ENCODE results near the gene PHC2.
"Not testable (repeated sequence)": the region's sequence is repeated elsewhere in the genome, so short reads cannot be mapped to it uniquely, and the experiment has no call there.

Gene PHC2

DNA sequence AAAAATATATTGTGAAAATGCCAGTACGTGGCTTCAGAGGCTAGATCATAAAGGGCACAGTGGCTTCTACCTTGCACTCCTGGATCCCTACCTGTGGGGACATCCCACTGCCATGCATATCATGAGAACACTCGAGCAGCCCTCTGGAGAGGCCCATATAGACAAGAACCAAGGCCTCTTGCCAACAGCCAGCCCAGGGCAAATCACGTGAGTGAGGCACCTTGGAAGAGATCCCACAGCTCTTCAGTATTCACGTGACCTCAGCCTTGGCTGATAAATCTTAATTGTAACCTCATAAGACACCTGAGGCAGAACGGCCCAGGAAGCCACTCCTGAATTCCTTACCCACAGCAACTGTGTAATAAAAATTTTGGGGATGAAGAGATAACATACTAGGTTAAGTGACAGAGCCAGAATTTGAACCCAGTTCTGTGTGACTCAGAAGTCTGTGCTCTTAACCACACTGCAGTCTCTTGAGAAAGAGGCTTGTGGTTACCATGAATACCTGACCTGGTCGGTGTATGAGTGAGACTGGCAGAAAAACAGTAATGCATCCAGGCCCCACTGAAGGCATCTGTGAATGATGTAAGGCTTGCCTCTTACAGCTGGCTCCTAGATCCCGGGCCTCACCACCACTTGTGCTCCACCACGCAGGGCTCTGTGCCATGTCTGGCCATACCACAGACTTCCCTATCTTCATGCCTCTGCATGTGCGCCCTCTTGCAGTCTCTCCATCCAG, 103.1 kb downstream of the PHC2 start:
- DNase-seq, result no peak

DNA sequence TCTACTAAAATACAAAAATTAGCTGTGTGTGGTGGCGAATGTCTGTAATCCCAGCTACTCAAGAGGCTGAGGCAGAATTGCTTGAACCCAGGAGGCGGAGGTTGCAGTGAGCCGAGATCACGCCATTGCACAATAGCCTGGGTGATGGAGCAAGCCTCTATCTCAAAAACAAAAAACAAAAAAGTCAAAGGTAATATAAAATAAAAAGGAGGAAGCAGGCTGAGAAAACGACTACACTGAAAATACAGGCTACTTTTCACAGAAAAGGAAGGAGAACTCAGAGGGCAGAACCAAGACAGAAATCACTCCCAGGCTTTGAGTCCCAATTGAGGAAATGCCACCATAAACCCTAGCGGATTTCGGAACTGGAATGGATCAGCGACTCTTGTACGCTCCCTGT, 104.1 kb downstream of the PHC2 start:
- DNase-seq, result no peak

DNA sequence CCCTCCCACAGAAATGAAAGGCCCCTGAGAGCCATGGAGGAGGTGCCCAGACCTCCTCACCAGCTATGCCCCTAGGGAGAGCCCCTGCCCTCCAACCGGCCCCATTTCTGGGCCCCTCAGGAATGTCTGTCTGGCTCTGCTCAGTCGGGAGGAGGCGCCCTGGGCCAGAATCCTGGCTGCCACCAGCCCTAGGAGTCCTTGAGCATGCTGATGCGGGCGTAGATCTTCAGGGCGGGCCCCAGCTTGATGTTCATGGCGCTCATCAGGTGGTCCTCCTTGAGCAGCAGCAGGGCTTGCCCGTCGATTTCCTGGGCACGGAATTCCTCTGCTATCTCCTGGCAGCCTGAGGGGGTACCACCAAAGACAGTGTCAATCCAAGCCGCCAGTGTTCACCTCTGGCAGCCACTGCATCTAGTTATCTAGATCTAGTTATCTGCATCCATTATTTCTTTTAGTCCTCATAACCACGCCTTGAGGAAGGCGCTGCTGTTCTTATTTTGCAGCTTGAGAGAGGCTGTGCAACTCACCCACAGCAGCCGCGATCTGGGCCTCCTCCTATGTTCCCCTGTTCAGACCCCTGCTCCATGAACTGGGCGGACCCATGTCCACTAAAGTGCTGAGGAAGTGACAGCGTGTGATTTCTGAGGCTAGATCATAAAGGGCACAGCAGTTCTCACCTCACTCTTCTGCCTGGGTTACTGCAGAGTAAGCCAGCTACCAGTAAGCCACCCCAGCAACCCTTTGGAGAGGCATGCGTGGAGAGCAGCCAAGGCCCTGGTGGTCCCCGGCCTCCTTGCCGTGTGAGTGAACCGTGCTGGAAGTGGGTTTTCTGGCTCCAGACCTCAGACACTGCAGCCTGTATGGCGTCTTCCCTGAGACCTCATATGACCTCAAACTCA, 106.0 kb downstream of the PHC2 start:
- DNase-seq, result no peak

DNA sequence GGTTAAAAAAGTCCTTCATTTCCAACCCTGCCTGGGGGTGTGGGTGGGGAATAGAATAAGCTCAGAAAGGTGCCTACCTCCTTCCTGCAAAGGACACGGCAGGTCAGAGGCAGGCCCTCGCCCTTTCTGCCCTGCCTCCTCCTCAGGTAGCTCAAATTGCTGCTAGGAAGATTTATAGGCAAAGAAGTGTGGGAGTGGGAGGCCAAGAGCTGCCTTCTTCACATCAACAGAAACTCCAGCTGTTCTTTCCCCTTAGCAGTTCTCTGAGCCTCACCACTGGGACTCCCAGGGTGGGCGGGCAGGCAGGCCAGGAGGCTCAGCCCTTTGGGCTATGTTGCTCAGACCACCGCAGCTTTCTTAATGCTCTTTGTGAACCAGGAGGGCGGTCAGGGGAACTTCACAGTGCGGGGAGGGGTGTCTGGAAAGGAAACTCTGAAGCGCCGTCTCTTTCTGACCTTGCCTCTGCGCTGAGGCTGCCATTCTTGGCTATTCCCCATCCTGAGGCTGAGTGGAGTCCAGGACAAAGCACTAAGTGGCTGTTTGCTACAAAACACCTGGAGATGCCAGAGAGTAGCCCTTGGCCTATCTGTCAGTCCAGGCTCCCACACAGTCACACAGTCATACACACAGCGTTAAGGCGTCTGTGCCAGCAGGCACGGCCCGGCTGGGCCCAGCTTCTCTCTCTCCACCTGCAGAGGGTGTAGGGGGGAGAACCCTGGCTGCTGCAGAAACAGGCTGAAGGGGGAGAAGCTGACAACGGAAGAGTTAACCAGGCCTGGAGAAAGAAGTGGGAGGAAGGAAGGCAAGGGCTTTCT, 107.0 kb downstream of the PHC2 start:
- DNase-seq, result no peak

DNA sequence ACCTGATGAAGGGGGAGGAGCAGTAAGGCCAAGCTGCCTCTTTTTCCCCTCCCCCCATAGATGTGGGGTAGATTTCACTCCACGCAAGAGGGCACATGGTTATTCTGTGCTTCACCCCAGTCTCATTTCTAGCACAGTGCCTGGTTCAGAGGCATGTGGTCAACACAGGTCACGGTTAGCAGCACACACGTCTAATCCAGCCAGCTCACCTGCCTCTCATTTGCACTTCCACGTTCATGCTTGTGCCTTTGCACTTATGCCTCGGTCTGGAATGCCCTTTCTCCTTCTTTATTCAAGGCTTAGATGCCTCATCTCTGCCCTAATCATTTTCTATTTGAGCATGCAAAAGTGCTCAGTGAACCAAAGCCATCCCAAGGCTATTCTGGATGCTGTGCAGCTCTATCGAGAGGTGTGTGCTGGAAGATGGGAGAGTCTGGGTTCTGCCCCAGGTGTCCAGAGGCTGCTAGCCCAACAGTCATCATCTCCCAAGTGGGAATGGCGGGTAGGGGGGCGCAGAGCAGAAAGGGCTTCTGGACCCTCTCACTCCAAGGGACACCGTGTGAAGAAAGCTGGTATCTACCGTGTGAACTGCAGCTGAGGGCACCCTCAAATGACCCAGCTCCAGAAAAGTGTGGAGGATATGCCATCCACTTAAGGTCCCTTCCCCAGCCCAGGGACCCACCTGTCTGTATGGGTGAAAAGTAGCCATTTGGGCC, 107.9 kb downstream of the PHC2 start:
- DNase-seq, result no peak

DNA sequence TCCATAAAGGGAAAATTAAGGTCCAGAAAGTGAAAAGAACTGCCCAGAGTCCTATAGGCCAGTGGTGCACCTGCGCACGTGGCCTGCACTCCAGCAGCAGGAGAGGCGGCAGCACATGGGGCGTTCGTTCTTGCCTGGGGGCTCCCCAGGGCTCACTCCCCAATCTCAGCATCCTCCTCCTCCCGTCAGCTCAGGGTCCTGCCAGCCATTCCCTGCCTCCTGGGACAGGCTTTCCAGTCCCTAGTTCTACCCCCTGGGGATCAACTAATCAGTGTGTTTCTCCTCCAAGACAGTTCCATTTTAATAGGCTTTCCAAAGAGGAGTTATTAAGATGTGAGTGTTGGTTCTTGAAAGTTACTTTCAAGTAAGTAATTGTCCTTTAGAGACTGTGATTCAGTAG, 108.8 kb downstream of the PHC2 start:
- no peak for DNase-seq

DNA sequence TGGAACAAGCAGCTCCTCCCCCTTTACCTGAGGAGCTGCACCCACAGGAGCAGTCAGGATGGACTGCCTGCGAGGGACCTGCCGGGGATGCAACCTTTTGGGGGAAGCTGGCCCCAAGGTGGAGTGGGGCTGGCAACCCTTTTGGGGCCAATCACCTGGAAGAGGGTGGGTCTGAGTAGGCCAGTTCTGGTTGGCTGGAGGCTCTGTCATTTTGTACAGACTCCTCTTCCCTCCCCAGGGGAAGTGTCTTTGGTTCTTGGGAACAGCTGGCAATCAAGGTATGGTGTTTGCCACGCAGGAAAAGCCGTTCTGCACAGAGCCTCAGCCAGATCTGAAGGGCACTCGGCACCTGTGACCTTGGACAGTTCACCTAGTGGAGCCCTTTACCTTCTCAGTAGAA, 109.7 kb downstream of the PHC2 start:
- DNase-seq, result no peak

DNA sequence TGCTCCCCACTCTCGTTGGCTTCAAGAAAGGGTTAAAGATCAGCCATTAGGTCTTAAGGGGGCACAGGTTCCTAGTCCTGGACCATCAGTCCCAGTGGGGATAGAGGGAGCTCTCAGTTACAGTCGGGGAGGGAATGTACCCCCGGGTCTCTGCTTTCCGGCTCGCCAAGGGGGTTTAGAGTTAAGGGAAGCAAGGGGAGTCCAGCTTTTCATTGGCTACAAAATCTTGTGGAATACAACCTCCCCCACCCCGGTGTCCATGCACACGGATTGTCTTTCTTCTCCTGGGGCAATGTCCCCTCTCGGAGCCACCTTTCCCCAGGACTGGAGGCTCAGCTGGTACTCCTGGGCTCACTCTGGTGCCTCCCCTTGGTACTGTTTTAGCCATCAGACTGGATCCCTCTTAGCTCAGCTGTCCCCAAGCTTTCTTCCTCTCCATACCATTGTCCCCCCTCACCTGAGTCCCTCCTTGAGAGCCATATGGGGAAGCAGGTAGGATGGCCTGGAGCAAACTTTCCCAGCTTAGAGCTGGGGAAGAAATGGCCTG, 110.2 kb downstream of the PHC2 start, which contains the start of gene A3GALT2:
A3GALT2 (minus strand) TSS at position 480 of the 547 bp plus-strand sequence; CDS start at position 480, 0 bp downstream.
- no peak for DNase-seq

DNA sequence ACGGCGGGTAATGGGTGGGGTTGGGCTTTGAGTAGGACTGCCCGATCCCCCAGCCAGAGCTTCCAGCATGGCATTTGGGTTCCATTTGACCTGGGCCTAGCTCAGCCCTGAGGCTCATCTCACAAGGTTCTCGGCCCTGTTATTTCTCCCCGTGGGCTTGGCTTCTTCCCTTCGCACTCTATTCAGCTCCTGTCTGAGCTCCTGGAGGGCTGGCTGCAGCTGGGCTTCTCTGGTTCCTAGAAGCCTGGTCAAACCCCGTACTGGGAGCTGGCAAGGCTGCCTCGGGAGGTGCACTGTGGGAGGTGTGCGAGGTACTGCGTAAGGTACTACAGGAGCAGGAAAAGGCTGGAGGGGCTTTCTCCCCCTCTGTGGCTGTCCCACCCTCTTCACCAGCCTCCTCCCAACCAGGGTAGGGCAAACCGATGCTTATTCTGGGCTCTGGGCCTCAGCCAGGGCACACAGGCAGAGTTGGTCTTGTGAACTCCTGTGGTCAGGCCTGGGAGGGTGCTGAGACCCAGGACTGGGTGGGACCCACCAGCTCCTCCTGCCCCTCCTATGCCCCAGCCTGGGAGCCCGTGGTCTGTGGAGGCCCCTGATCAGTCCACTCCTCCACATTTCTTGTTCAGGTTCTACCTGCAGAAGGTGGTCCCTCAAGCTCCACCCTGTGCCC, 110.8 kb downstream of the PHC2 start:
- DNase-seq, result no peak

DNA sequence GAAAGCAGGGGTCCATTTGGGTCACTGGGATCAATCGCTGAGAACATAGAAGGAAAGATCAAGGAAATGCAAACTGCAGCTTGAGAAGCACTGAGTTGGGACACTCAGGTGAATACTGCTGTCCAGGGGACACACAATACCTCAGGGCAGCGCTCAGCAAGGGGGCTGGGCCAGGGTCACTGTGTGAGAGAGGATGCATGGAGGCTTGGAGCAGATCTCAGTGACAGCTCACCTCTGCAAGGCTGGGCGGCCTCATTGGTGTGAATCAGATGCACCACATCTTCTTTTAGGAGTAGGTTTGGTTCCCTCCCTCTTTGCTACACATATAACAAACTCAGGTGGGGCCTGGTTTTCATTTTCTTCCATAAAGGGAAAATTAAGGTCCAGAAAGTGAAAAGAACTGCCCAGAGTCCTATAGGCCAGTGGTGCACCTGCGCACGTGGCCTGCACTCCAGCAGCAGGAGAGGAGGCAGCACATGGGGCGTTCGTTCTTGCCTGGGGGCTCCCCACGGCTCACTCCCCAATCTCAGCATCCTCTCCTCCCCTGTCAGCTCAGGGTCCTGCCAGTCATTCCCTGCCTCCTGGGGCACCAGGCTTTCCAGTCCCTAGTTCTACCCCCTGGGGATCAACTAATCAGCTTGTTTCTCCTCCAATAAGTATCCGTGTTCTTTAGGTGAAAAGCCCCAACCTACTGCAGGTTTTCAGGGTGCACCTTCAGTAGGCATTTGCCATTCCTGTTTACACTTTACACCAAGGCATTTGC, 111.5 kb downstream of the PHC2 start:
- DNase-seq, result no peak

DNA sequence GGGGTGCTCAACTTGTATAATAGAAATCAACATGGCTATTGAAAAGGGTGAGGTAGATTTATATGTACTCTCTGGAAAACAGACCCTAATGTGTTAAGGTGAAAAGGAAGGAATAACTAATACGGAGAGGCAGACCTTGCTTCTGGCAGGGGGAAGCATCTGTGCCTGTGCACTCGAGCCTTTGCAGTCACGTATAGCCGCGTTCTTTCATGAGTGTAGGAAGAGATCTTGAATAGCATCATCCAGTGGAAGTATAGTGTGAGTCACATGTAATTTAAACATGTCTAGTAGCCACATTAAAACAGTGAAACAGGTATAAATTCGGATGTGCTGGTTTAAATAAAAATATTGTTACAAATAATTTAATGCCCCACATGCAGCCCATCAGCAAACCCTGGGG, 112.9 kb downstream of the PHC2 start:
- no peak for DNase-seq

DNA sequence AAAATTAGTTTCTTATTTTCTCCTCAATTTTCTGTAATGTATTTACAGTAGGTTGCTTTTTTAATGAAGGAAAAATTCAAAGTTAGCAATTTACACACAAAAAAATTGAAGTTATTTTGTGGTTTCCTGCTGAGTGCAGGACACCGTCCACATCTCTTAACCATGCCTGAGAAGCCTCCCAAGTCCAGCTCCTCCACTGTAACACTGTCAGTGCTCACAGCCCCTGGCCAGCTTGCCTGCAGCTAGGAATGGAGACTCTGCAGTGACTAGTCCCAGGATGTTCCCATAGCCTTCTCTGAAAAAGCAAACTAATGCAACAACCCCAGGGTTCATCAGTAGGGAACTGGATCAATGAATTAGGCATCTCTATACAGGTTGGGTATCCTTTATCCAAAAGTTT, 113.5 kb downstream of the PHC2 start:
- no peak for DNase-seq

DNA sequence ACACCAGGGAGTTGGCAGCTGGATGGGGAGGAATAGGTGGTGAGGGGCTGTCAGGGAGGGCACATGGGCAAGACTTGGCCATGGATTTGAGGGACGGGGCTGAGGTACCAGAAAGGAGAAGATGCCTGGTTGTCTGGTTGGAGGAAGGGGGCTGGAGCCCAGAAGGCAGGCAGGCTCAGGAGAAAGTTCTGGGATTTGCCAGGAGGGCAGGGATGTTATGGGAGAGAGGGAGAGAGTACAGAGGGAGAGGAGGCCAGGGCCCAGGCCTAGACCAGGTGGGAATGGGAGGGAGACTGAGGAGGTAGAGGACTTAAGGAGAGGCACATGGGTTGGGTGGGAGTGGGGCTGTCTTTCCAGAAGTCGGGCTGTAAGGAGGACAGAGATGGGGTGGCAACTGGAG, 114.3 kb downstream of the PHC2 start:
- DNase-seq, result no peak

DNA sequence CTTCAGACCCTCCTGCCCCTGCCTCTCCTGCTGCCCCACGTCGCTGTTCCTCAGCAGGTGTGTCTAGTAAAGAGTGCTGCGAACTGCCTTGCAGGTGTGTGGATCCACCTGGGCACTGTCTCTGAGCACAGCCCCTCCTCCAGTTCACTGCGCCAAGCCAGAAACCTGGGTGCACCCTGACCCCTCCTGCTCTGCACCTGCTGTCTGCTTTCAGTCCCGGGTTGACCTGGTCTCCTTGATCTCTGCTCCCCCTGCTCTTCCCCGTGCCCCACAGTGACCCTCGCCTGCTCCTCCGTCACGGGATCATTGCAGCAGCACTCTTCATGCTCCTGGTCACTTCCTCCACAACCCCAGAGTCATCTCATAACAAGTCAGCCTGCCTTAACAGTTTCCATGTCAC, 116.5 kb downstream of the PHC2 start:
- no peak for DNase-seq

DNA sequence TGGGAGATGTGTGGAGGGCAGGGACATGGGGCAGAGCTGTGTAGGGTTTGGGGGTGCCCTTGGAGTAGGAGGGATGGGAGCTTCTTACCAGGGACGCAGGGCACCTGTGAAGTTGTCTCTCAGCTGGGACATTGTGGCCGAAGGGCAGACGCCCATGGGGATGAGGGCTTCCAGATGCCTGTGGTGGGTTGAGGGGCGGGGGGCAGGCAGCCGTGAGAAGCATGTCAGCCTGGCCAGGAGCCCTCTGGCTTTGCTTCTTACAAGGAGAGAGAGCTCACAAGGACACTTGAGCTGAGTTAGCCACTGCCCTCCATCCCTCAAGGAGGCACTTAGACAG, 118.5 kb downstream of the PHC2 start:
- no peak for DNase-seq

DNA sequence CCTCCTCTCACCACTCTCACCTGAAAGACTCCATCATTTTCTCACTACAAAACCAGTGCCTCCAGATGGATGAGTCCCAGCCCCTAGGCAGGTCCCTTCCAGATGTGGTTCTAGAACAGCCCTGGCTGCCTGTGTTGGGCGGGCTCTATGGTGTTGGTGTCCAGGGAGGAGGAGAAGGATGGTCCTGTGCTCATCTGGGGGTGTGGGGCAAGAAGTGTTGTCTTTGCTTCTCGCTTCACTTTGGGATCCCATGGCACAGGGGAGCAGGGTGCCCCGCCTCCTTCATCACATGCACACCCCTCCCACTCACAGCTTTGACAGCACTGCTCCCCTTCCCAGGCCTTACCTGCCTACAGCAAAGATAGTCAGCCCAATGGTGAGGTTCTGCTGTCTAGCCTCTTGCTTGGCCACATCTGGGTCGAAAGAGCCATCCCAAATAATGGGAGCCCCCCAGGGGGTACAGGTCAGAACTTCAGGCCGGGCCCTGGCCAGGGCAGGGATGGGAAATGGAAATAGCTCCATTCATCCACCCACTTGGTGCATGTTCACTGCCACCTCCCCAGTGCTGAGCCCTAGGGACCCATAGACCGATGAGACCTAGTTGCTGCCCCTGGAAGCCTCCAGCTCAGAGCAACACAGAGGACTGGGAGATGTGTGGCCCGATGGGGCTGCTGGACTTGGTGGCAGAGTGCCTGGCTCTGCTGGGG, 119.0 kb downstream of the PHC2 start:
- no peak for DNase-seq

DNA sequence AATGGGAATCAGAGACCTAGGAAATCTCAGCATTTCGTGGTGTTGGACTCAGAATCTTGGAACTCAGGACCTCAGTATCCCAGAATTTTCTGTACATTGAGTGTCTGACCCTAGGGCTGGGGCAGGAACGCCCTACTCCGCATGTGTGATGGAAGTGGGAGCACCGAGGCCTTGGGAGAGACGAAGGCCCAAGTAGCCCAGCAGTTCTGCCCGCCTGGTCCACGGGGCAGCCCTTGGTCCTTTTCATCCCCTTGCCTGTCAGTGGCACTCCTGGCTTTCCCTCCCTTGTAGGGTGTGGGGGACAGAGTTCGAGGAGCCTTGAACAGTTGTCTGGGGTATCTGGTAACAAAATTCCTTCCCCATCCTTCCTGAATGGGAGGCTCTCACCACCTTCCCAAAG, 120.2 kb downstream of the PHC2 start:
- DNase-seq, result no peak

DNA sequence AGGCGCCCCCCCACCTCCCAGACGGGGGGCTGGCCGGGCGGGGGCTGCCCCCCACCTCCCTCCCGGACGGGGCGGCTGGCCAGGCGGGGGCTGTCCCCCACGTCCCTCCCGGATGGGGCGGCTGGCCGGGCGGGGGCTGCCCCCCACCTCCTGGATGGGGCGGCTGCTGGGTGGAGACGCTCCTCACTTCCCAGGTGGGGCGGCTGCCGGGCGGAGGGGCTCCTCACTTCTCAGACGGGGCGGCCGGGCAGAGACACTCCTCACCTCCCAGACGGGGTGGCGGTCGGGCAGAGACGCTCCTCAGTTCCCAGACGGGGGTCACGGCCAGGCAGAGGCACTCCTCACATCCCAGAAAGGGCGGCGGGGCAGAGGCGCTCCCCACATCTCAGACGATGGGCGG, 121.5 kb downstream of the PHC2 start:
- not testable (repeated sequence) for DNase-seq

DNA sequence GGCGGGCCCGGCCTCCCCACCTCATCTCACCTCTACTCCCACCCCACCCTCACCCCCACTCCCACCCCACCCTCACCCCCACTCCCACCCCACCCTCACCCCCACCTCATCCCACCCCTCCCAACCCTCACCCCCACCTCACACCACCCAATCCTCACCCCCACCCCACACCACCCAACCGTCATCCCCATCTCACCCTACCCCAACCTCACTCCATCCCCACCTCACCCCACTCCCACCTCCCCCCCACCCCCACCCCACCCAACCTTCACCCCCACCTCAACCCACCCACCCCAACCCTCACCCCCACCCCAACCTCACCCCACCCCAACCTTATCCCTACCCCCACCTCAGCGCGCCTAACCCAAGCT, 123.4 kb downstream of the PHC2 start:
- no peak for DNase-seq
